ENCODE measurements around the gene CSF2.

Gene CSF2

GRCh38 chr5:132070460-132071337, 2.9 kb upstream of the CSF2 start:
- DNase-seq: no peak

- no peak for DNase-seq
Measured at GRCh38 chr5:132071338-132071707, 2.3 kb upstream of the CSF2 start.

- no peak for DNase-seq
Measured at GRCh38 chr5:132072070-132072469, 1.5 kb upstream of the CSF2 start.

- no peak for DNase-seq
Measured at GRCh38 chr5:132072528-132072927, 1.1 kb upstream of the CSF2 start.

- DNase-seq: no peak
Measured at GRCh38 chr5:132074091-132074771, 642 bp downstream of the CSF2 start.

GRCh38 chr5:132074772-132075718, 1.5 kb downstream of the CSF2 start:
- no peak for DNase-seq

GRCh38 chr5:132075719-132076077, 2.1 kb downstream of the CSF2 start:
- DNase-seq: no peak

GRCh38 chr5:132076202-132076830, 2.7 kb downstream of the CSF2 start:
- DNase-seq: no peak

- no peak for DNase-seq
Measured at GRCh38 chr5:132076983-132077382, 3.4 kb downstream of the CSF2 start.

- DNase-seq: no peak
Measured at GRCh38 chr5:132079081-132079480, 5.5 kb downstream of the CSF2 start.

GRCh38 chr5:132079619-132080018, 6.0 kb downstream of the CSF2 start:
- DNase-seq: no peak

- no peak for DNase-seq
Measured at GRCh38 chr5:132080595-132080994, 7.0 kb downstream of the CSF2 start.

- no peak for DNase-seq
Measured at GRCh38 chr5:132081458-132081857, 7.9 kb downstream of the CSF2 start.

GRCh38 chr5:132082329-132083023, 8.9 kb downstream of the CSF2 start:
- no peak for DNase-seq

- no peak for DNase-seq
Measured at GRCh38 chr5:132083071-132083678, 9.6 kb downstream of the CSF2 start.

GRCh38 chr5:132085686-132086085, 12.1 kb downstream of the CSF2 start:
- DNase-seq: no peak

- DNase-seq: no peak
Measured at GRCh38 chr5:132086277-132086794, 12.7 kb downstream of the CSF2 start.

GRCh38 chr5:132087176-132087575, 13.6 kb downstream of the CSF2 start:
- no peak for DNase-seq

- no peak for DNase-seq
Measured at GRCh38 chr5:132087661-132088060, 14.1 kb downstream of the CSF2 start.

- DNase-seq: no peak
Measured at GRCh38 chr5:132089363-132089762, 15.8 kb downstream of the CSF2 start.

GRCh38 chr5:132090107-132090506, 16.5 kb downstream of the CSF2 start:
- no peak for DNase-seq
